ENCODE data around the gene RHOA. TPM values are rescaled to one million over a fixed set of nuclear protein-coding genes. Genes with fewer than 3 reads are reported as not detected.
"Not testable (repeated sequence)": the region's sequence is repeated elsewhere in the genome, so short reads cannot be mapped to it uniquely, and the experiment has no call there.

RHOA gene
- total and polyA plus RNA-seq, 4 donors = 367 to 580 (median 509) TPM

- intact Hi-C loops (cut with DNase I) = no loop called here
- Histone ChIP-seq H3K4me1 (ENCODE audit: control insufficient read depth in 1 of 2, insufficient read depth in 2 of 2, low read length in 2 of 2) (no peaks in the 10 kb centered on the region), H3K9me3 (ENCODE audit: control insufficient read depth, low read length) (no peaks in the 10 kb centered on the region), H3K36me3 (ENCODE audit: control insufficient read depth in 1 of 2, insufficient read depth in 2 of 2, low read length in 1 of 2) (peaks cover 0 to 2% of the 10 kb centered on the region in 2 donors), H3K27me3 (ENCODE audit: control insufficient read depth in 1 of 2, insufficient read depth in 2 of 2, low read length in 1 of 2) (no peaks in the 10 kb centered on the region), H3K27ac (ENCODE audit: low read depth in 1 of 2, low read length in 2 of 2) (no peak overlapping the region), H3K4me3 (ENCODE audit: low read length in 2 of 2) (no peak overlapping the region)
- ATAC-seq (ENCODE audit: low FRiP score) (no peak), DNase-seq (no peak)
- 64 to 78% methylated on average over 2 of the region's 2 CpGs for WGBS, 2 donors
These were observed 59.5 kb downstream of the RHOA start for GRCh38 chr3:49352281-49352680.

GRCh38 chr3:49351521-49352011 lies 60.2 kb downstream of the RHOA start:
- intact Hi-C loops (cut with DNase I) = no loop called here
- Histone ChIP-seq H3K27me3 (ENCODE audit: control insufficient read depth in 1 of 2, insufficient read depth in 2 of 2, low read length in 1 of 2) (no peaks in the 10 kb centered on the region), H3K9me3 (ENCODE audit: control insufficient read depth, low read length) (no peaks in the 10 kb centered on the region), H3K4me3 (ENCODE audit: low read length in 2 of 2) (no peak overlapping the region), H3K27ac (ENCODE audit: low read depth in 1 of 2, low read length in 2 of 2) (no peak overlapping the region), H3K4me1 (ENCODE audit: control insufficient read depth in 1 of 2, insufficient read depth in 2 of 2, low read length in 2 of 2) (no peaks in the 10 kb centered on the region), H3K36me3 (ENCODE audit: control insufficient read depth in 1 of 2, insufficient read depth in 2 of 2, low read length in 1 of 2) (peaks cover 0 to 1% of the 10 kb centered on the region in 2 donors)
- whole genome bisulfite sequencing, 2 donors = 41 to 51% methylated on average over 1 of the region's 1 CpG
- no peak for DNase-seq
- no peak for ATAC-seq (ENCODE audit: low FRiP score)

- intact Hi-C loops (cut with DNase I) = no loop called here
- H3K27ac ChIP-seq (ENCODE audit: low read depth in 1 of 2, low read length in 2 of 2) = no peak overlapping the region
These were observed 62.2 kb downstream of the RHOA start for GRCh38 chr3:49349348-49350114.

GRCh38 chr3:49348361-49348760 lies 63.4 kb downstream of the RHOA start:
- H3K36me3 ChIP-seq (ENCODE audit: control insufficient read depth in 1 of 2, insufficient read depth in 2 of 2, low read length in 1 of 2); ATAC-seq (ENCODE audit: low FRiP score); H3K4me1 ChIP-seq (ENCODE audit: control insufficient read depth in 1 of 2, insufficient read depth in 2 of 2, low read length in 2 of 2); H3K4me3 ChIP-seq (ENCODE audit: low read length in 2 of 2); H3K27ac ChIP-seq (ENCODE audit: low read depth in 1 of 2, low read length in 2 of 2); intact Hi-C loops (cut with DNase I); H3K9me3 ChIP-seq (ENCODE audit: control insufficient read depth, low read length); H3K27me3 ChIP-seq (ENCODE audit: control insufficient read depth in 1 of 2, insufficient read depth in 2 of 2, low read length in 1 of 2); DNase-seq: not testable (repeated sequence)
- WGBS, 2 donors = 91 to 95% methylated on average over 12 of the region's 12 CpGs

More at GRCh38 chr3:49349348-49350114, 62.2 kb downstream of the RHOA start:
- Histone ChIP-seq H3K36me3 (ENCODE audit: control insufficient read depth in 1 of 2, insufficient read depth in 2 of 2, low read length in 1 of 2) (no peaks in the 10 kb centered on the region), H3K9me3 (ENCODE audit: control insufficient read depth, low read length) (no peaks in the 10 kb centered on the region), H3K4me1 (ENCODE audit: control insufficient read depth in 1 of 2, insufficient read depth in 2 of 2, low read length in 2 of 2) (no peaks in the 10 kb centered on the region), H3K27me3 (ENCODE audit: control insufficient read depth in 1 of 2, insufficient read depth in 2 of 2, low read length in 1 of 2) (no peaks in the 10 kb centered on the region), H3K4me3 (ENCODE audit: low read length in 2 of 2) (no peak overlapping the region)
- ATAC-seq (ENCODE audit: low FRiP score) (no peak), DNase-seq (no peak)
- 69 to 72% methylated on average over 3 of the region's 3 CpGs for WGBS, 2 donors

- WGBS, 2 donors = 67 to 78% methylated on average over 6 of the region's 6 CpGs
- intact Hi-C loops (cut with DNase I) = no loop called here
- ATAC-seq (ENCODE audit: low FRiP score) (no peak), DNase-seq (no peak)
- Histone ChIP-seq H3K36me3 (ENCODE audit: control insufficient read depth in 1 of 2, insufficient read depth in 2 of 2, low read length in 1 of 2) (no peaks in the 10 kb centered on the region), H3K4me3 (ENCODE audit: low read length in 2 of 2) (no peak overlapping the region), H3K4me1 (ENCODE audit: control insufficient read depth in 1 of 2, insufficient read depth in 2 of 2, low read length in 2 of 2) (no peaks in the 10 kb centered on the region), H3K9me3 (ENCODE audit: control insufficient read depth, low read length) (no peaks in the 10 kb centered on the region), H3K27ac (ENCODE audit: low read depth in 1 of 2, low read length in 2 of 2) (no peak overlapping the region), H3K27me3 (ENCODE audit: control insufficient read depth in 1 of 2, insufficient read depth in 2 of 2, low read length in 1 of 2) (no peaks in the 10 kb centered on the region)
These were observed 65.0 kb downstream of the RHOA start for GRCh38 chr3:49346797-49347251.

GRCh38 chr3:49343163-49343562 lies 68.6 kb downstream of the RHOA start:
- intact Hi-C loops (cut with DNase I) = loop anchor here (5.0 kb wide), 2 partner anchors 69 to 104 kb away; partner anchors contain the start of genes RHOA (in 1 of the 2) and TCTA (in 1 of the 2)
- H3K4me1 ChIP-seq (ENCODE audit: control insufficient read depth in 1 of 2, insufficient read depth in 2 of 2, low read length in 2 of 2) = no peaks in the 10 kb centered on the region
- WGBS, 2 donors = 84 to 85% methylated on average over 3 of the region's 3 CpGs

GRCh38 chr3:49341996-49342395 lies 69.8 kb downstream of the RHOA start:
- intact Hi-C loops (cut with DNase I) = loop anchor here (2.0 to 5.0 kb wide), 3 partner anchors 65 to 105 kb away; partner anchors contain the start of genes C3orf62 (in 1 of the 2), RHOA (in 1 of the 2) and TCTA (in 1 of the 2)
- Histone ChIP-seq H3K9me3 (ENCODE audit: control insufficient read depth, low read length) (no peaks in the 10 kb centered on the region), H3K36me3 (ENCODE audit: control insufficient read depth in 1 of 2, insufficient read depth in 2 of 2, low read length in 1 of 2) (no peaks in the 10 kb centered on the region), H3K4me3 (ENCODE audit: low read length in 2 of 2) (no peak overlapping the region), H3K27ac (ENCODE audit: low read depth in 1 of 2, low read length in 2 of 2) (no peak overlapping the region), H3K27me3 (ENCODE audit: control insufficient read depth in 1 of 2, insufficient read depth in 2 of 2, low read length in 1 of 2) (no peaks in the 10 kb centered on the region), H3K4me1 (ENCODE audit: control insufficient read depth in 1 of 2, insufficient read depth in 2 of 2, low read length in 2 of 2) (no peaks in the 10 kb centered on the region)
- DNase-seq = no peak
- ATAC-seq (ENCODE audit: low FRiP score) = no peak
- WGBS, 2 donors = 93 to 96% methylated on average over 6 of the region's 6 CpGs

More at GRCh38 chr3:49343163-49343562, 68.6 kb downstream of the RHOA start:
- no peaks in the 10 kb centered on the region for H3K27me3 ChIP-seq (ENCODE audit: control insufficient read depth in 1 of 2, insufficient read depth in 2 of 2, low read length in 1 of 2)
- H3K9me3 ChIP-seq (ENCODE audit: control insufficient read depth, low read length) = no peaks in the 10 kb centered on the region
- H3K4me3 ChIP-seq (ENCODE audit: low read length in 2 of 2) = no peak overlapping the region
- ATAC-seq (ENCODE audit: low FRiP score) = no peak
- H3K36me3 ChIP-seq (ENCODE audit: control insufficient read depth in 1 of 2, insufficient read depth in 2 of 2, low read length in 1 of 2) = no peaks in the 10 kb centered on the region
- no peak overlapping the region for H3K27ac ChIP-seq (ENCODE audit: low read depth in 1 of 2, low read length in 2 of 2)
- no peak for DNase-seq

GRCh38 chr3:49339941-49340800 lies 71.6 kb downstream of the RHOA start, which contains the start of gene USP4:
USP4 (minus strand) TSS chr3:49340053; CDS start chr3:49340024, 29 bp downstream.
- no peaks in the 10 kb centered on the region for H3K27me3 ChIP-seq (ENCODE audit: control insufficient read depth in 1 of 2, insufficient read depth in 2 of 2, low read length in 1 of 2)
- peak within 1 kb of the TSS; percentile 78 to 88 for H3K4me3 ChIP-seq (ENCODE audit: low read length in 2 of 2)
- no peaks in the 10 kb centered on the region for H3K36me3 ChIP-seq (ENCODE audit: control insufficient read depth in 1 of 2, insufficient read depth in 2 of 2, low read length in 1 of 2)
- DNase-seq (peak; percentile 94 to 96), ATAC-seq (ENCODE audit: low FRiP score) (peak; percentile 97)
- 1% methylated on average over 44 to 70 of the region's 70 CpGs for WGBS, 2 donors
- intact Hi-C loops (cut with DNase I) = loop anchor here (2.0 to 5.0 kb wide), 3 partner anchors 63 to 107 kb away; partner anchors contain the start of genes C3orf62 (in 1 of the 2), RHOA (in 1 of the 2) and TCTA (in 1 of the 2)
- H3K4me1 ChIP-seq (ENCODE audit: control insufficient read depth in 1 of 2, insufficient read depth in 2 of 2, low read length in 2 of 2) = no peaks in the 10 kb centered on the region
- H3K27ac ChIP-seq (ENCODE audit: low read depth in 1 of 2, low read length in 2 of 2) = peak within 1 kb of the TSS; percentile 63 to 88
- H3K9me3 ChIP-seq (ENCODE audit: control insufficient read depth, low read length) = no peaks in the 10 kb centered on the region
